SW 1271 (cell line): ENCODE data around the gene CMTM1.

ENCODE experiments used
- DNase-seq, 2 experiments: peaks; one replicate each; lab custom pipeline; 2025; lab: John Stamatoyannopoulos, UW

The CMTM1 gene

DNA sequence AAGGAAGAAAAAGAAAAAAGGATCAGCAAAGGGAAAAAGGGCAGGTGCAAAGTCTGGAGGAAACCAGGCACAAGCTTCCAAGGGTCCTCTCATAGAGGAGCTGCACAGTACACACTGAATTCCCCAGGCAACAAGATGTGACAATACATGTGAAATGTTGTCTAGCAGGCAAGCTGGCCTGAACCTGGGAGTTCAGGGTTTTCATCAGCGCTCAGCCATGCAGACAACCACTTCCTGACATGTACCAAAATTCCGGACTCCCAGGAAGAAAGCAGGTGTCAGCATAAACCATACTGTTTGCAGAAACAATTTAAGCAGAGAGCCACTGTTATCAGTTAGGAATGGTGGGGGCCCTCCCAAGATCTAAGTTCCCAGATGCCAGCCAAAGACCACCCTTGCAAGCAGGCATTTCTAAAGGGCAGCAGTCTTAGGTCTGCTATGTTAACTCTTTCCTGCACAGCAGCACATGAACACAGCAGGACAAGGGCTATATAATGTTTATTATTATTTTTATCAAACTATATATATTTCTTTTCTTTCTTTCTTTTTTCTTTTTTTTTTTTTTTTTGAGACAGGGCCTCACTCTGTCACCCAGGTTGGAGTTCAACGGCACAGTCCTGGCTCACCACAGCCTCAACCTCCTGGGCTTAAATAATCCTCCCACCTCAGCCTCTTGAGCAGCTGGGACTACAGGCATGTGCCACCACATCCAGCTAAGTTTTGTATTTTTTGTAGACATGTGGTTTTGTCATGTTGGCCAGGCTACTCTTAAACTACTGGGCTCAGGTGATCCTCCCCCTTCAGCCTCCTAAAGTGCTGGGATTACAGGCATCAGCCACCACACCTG is 26.4 kb upstream of the CMTM1 start:
- DNase-seq = no peak

DNA sequence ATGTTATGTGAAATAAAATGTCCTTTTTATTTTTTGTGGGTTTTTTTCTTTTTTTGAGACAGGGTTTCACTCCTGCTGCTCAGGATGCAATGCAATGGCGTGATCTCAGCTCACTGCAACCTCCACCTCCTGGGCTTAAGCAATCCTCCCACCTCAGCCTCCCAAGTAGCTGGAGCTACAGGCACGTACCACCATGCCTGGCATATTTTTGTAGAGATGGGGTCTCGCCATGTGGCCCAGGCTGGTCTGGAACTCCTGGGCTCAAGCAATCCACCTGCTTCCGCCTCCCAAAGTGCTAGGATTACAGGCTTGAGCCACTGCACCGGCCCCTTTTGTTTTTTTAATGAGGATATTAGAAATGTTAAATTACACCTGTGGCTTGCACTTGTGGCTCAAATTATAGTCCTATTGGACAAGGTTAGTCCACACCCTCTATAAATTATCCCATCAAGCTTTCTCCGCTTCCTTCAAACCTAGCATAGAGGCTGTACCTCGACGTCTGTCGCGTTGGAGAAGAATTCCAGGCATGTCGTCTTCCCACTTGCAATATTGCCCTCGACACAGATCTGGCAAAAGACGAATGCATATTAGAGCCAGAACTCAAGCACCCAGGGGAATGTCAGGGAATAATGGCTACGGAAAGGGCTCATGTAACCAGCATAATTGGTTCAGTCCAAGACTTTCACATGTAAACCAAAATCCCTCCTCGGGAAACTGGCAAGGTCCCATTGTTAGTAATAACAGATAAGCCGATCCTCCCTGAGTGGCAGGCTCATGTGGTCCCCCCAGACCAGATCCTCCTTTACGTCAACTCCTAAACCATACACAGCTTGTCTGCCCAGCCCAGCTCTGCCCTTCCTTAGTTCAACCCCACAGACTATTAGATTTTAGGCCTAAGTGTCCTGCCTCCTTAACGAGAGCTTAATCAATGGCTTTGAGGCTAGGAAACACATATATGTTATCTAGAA is 24.6 kb upstream of the CMTM1 start:
- DNase-seq = no peak

DNA sequence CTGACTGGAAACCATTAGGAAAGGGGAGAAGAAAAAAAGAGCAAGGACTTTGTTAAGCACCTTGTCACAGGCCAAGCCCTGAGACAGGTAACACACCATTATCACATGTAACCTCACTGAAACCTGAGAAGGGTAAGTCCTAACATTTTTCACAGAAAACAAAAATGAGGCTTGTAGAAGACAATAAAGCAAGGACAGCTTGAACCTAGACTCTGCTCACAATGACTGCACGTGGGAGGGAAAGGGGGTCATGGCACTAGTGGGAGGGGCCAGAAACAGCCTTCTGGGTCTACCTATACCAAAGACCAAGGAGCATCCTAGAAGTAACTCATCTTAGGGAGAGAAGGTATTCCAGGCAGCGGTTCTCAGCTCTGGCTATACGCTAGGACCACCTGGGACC is 23.8 kb upstream of the CMTM1 start:
- DNase-seq = no peak

DNA sequence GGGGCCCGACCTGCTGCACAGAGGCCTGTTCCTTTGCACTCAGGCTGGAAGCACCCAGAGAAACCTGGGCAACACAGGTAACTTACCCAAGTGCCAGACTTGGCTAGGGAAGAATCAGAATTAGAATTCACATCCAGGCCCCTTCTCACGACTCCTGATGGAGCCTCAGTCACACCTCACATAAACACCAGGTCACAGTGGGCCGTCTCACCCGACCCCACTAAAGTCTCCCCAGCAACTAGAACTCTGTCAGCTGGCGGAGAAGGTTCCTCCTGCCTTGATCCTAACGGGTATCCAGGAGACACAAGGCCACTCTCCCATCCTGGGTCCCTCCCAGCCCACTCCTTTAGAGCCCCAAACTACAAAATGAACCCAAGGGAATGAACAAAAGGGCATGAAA is 22.7 kb upstream of the CMTM1 start:
- no peak for DNase-seq

DNA sequence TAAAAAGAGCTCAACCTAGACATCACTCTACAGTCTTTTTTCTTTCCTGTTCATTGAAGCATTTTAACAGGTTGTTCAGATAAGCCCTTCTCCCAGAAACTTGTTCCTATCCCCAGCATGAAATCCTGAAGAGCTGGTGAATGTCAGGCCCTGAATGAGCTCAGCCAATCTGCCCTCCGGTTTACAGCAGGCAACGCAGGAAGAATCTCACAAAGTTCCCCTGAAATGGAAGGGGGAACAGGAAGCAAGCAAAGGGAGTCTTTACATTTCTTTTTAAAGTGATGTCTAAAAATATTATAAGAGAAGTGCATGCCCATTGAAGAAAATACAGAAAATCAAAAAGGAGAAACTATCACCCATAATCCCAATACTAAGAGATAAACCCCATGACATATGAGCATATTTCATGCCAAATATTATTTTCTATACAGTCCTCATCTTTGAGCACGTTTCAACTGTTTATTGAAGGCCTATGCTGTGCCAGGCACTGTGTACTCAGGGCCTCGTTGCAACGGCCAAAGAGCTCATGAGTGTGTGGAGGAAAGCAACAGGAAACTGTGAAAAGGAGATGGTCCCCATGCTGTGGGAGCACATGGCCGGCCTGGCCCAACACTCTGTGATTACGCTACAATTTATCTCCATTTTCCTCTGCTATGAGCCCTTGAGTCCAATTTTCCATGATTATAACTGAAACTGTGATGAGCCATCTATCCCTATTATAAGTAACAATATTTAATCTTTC is 22.1 kb upstream of the CMTM1 start:
- DNase-seq = no peak

DNA sequence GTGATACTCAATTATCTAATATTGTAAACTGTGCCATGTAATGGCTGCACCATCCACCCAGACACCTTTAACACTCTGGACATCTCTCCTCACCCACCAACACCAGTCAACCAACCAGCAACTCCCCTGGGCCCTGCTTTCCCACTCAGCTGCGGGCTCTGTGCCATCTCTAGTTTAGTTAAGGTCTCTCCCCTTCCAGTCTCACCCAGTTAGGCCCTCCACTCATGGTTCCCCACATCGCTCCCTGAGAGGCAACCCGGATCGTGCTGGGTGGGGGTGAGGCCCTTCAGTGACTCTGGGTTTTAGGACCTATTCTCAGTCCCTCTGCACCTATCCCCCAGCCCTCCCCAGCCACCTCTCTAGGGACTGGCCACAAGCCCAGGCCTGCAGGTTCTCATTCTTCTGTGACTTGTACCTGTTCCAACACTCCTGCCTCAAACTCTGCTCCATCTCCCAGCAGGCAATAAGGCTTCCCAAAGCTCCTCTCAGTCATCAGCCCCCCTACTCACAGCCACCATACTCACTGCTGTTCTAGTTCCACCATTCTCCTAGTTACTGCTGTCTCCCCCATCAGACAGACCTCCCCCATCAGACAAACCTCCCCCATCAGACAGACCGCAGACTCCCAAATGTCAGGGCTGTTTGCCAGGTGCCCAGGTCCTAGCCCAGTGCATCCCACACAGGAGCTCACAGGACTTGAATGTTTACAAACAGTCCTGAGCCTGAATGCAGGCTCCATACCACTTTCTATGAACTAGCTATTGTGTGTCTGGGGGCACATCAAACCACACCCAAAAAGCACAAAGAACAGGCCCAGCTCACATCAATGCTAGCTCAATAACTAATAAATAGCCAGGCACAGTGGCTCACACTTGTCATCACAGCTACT is 18.9 kb upstream of the CMTM1 start:
- DNase-seq = no peak

DNA sequence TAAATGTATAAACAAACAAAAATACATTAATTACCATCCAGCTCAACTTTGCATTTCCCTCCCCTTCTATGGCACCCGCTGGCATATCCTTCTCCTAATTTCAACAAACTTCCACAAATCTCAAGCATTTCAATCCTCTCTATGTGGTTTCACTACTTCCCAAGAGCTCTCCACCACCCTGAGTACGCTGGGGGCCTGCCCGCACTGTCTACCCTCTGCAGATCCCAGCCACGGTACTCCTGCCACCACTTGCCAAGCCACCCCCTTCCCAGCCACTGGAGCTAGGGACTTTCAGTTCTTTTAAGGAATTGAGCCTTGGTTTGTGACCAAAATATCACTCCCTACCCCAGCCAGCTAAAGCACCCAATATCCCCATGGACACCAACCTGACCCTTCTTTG is 18.2 kb upstream of the CMTM1 start:
- DNase-seq = no peak

DNA sequence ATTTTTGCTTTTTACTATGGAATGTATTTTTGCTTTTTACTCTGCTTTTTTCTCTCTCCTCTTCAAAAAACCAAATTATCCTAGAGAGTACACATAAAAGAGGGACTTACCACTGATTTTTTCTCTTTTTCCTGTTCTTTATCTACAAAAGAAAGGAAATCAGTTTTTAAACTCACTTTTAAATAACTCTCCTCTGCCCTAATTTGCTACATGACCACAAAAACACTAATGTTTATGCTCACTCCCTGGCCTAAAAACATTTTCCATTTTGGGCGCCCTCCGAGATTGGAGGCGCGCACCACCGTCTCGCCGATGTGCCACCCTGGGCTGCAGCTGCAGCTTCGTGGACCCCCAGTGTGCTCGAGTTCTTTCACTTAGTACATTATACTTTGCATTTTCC is 17.4 kb upstream of the CMTM1 start:
- no peak for DNase-seq

DNA sequence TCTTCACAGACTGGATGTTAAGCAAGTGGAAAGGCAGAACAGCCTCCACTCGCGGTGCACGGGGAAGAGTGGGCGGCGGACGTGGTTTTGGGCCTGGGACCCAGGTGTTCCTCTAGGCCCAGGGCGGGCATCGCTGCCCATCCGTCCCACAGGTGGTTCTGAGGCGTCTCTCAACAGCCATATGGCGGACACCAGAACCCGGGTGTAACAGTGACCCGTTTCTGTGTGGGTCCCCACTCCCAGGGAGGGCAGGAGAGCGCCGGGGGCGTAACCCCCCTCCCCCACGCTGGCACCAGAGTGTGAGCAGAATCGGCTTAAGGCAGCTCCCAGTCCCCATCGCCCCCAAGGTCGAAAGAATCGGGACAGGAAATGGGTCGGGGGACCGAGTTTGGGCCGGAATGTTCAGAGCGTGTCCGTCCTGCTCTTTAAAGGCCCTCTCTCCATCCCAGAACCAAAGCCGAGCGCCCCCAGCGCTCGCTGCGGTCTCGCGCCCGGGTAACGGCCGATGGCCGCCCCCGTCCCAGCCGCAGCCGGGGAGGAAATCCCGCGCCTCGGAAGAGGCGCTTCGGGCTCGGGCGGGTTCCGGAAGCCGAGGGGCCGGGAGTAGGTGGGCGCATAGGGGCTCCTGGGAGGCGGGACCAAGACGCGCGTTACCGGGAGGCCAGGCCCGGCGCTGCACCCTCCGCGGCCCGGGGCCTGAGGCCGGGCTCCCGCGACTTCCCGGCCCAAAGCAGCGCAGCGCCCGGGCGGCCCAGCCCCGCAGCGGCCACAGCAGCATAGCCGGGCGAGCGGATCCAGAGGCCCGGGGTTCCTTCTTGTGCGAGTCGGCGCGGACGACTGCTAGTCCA is 16.7 kb upstream of the CMTM1 start, which contains the start of gene TK2:
TK2 (minus strand) TSS at position 839 of the 848 bp plus-strand sequence; CDS start at position 778, 61 bp downstream.
- peak in 1 of 2 experiments; percentile 61 for DNase-seq

DNA sequence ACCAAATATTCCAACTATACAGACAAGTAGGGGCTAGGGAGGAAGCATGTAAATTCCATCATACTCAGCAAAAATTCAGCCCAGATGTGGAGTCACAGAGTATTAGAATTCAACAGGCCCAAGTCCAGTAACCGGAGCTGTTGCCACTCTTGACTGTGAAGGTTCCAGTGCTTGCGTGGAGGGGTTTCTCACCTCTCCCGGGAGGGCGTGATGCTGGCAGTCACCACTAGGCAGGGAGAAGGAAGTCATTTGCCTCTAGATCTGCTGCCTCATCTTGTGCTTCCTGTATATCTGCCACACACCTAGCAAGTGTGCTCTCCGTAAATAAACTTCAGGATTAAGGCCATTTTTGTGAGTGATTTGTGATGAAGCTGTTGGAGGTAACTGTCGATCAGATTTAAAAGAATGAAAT is 14.9 kb upstream of the CMTM1 start:
- DNase-seq = peak; percentile 18 to 64

DNA sequence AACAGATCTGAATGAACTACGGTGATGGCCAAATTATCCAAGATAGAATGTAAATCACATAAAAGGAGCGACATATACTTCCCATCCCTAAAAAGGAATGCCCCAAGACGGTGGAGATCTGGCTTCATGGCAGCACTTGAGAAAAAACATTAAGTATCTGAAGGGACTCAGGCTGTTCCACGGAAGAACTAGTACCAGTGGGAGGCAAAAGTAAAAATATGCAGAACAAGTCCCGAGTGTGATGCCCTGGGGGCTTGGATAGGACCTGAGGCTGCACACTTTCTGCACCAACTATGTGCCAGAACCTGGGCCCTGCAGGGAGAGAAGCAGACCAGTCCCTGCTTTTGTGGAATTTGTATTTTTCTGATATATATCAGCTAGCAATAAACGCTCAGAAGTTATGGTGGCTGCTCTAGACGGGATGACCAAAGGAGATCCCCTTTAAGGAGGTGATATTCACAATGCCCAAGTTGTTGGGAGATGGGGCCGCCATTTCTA is 14.4 kb upstream of the CMTM1 start:
- no peak for DNase-seq

DNA sequence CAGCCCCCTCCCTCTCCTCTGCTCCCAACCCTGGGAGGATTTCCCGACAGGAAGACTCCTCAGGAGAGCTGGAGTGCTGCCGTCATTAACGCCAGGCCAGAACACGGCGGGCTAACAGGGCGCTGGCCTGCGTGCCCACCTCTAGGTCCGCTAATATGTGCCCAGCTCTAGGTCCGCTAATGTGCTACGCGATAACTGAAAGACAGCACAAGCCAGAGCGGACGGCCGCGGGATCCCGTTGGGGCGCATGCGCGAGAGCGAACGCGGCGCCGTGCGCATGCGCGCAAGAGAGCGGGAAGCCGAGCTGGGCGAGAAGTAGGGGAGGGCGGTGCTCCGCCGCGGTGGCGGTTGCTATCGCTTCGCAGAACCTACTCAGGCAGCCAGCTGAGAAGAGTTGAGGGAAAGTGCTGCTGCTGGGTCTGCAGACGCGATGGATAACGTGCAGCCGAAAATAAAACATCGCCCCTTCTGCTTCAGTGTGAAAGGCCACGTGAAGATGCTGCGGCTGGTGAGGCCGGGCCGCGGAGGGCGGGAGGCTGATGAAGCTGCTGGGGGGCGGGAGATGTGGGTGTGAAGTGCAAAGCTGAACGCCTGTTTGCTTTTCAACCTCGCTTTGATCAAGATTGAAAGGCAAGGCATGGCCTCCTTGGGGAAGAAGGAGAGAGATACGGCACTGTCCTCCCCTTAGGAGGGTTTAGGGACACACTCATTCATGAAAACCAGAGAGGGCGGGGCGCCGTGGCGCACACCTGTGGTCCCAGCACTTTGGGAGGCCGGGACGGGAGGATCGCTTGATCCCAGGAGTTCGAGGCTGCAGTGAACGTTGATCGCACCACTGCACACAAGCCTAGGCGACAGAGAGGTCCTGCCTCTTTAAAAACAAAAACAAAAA is 13.7 kb upstream of the CMTM1 start, which contains the start of gene CKLF:
CKLF (plus strand) TSS at position 291 of the 892 bp plus-strand sequence; CDS start at position 431, 140 bp downstream.
- DNase-seq = peak; percentile 76 to 92

DNA sequence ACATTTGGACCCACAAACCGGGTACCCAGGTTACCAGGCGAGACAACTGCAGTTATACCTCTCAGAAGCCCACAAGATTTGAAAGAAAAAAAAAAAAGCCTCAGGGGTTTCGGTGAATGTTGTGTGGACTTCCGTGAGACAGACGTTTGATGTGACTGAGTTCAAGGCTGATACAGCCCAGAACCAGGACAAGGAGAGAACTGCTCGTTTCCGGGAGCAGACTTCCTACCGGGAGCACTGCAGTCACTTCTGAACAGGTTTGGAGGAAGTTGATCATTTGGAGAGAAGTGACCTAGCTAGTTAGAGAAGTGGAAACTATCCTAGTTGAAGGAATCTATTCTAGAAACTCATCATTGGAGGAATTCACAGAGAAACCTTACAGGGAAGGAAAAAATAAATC is 13.0 kb upstream of the CMTM1 start:
- DNase-seq = peak in 1 of 2 experiments; percentile 11

DNA sequence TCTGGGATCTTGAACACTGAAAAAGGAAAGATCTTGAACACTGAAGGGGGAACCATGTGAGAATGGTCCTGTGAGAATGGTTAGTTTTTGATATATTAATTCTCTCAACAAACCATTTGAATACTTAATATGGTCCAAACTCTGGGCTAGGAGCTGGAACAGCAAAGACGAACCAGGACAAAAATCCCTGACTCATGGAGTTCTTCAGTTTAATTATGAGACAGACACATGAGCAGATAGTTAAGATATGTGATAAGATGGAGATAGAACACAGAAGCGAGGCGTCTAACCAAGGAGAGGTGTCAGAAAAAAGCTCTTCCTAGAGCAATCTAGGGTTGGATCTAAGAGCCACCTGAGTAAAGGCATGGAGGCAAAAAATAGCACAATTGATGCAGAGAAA is 12.2 kb upstream of the CMTM1 start:
- no peak for DNase-seq

DNA sequence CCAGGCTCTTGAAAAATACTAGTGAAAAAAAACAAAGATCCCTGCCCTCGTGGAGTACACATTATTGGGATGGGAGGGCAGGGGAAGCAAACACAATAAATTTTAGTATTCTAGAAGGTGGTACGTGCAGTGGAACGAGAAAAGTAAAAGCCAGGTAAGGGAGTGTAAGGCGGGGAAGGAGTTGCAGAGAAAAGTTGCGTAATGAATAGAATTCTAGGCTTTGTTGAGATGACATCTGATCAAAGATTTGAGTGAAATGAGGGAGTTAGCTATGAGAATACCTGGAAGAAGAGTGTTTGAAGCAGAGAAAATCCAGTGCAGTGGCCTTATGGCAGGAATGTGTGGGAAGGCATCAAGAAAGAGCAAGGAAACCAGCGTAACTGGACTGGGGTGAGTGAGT is 11.7 kb upstream of the CMTM1 start:
- no peak for DNase-seq

DNA sequence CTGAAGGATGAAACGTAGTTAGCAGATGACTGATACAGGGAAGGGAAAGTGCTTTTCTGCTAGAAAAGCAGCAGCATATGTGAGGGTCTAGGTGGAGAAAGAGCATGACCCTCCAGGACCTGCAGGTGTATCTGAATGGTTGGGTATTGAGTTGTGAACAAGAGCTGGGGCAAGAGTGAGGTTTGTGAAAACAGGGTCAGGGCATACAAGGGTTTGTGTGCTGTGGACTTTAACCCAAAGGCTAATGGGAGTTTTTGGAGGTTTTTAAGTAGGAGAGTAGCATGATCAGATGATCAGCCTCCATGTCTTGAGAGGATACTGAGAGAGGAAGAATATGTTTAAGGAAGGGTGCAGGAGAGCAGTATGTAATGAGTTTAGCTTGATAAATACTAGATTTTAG is 6.1 kb upstream of the CMTM1 start:
- no peak for DNase-seq

DNA sequence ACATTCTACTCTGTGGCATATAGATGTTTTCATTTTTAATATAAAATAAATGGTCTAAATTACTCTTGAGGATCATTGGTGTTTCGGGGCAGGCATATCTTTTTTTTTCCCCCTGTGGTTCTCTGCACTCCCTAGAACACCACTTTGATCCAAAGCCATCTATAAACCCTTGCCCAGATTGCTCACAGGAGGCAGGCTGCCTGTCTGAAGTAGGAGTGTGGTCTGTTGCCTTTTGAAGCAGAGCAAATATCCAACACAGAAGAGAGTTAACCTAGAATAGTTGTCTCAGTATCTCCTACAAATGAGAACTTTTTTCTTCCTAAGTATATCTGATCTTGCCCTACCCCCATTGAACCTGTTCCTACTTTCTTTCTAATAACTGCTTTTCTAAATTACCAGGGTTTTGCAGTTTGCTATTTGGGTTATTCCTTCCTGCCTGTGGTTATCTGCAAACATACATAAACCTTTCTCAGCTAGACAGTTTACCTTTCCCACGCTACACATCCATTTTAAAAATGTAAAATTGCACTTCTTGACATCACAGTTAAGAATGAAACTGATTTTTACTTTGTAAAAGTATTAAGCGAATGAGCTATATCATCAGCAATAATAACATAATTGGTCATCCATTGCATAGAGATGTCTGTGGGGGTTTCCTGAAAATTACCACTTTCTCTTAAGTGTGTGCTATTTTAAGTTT is 4.7 kb upstream of the CMTM1 start:
- no peak for DNase-seq

DNA sequence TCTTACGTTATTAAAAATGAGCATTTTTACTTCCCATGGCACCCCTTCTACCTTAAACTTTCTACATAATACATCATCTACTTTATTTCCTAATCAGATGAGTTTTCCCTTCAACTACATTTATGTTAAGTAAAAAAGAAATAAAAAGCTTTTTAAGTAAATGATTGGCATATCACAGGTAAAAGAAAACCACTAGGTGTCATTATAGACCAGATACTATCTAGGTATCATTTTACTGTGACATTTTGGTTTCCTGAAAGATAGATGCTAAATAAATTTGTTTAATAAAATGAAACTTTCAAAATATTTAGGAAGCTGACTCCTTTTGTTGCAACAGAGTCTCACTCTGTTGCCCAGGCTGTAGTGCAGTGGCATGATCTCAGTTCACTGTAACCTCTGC is 3.8 kb upstream of the CMTM1 start:
- DNase-seq = peak in 1 of 2 experiments; percentile 7
